ENCODE results near the gene MYO1E. TPM values are rescaled to one million over a fixed set of nuclear protein-coding genes. Genes with fewer than 3 reads are reported as not detected.

Gene MYO1E
- total and polyA plus RNA-seq, 7 donors, result 20.6 to 92.2 (median 32.1) TPM

DNA sequence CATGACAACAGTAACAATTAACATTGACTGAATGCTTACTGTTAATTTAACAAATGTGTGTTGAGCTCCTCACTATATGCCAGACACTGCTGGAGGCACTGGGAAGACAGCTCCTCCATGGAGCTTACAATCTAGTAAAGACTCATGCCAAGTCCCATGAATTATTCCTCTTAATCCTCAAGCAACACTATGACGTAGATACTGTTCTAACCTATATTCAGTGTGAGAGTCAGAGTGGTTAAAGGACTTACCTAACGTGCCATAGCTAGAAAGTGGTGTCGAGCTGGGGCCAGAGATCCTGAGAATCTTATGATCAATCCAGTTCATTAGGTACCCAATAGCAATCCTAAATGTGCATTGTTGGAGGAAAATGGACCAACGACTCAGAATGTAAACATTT, 43.6 kb downstream of the MYO1E start:
- no peak overlapping the region for H3K27ac ChIP-seq
- DNase-seq, result no peak
- intact Hi-C loops (cut with DNase I), result no loop called here
- 76 to 88% methylated on average over 4 of the region's 4 CpGs for WGBS, 2 donors
- TF ChIP-seq, protein P1, sequence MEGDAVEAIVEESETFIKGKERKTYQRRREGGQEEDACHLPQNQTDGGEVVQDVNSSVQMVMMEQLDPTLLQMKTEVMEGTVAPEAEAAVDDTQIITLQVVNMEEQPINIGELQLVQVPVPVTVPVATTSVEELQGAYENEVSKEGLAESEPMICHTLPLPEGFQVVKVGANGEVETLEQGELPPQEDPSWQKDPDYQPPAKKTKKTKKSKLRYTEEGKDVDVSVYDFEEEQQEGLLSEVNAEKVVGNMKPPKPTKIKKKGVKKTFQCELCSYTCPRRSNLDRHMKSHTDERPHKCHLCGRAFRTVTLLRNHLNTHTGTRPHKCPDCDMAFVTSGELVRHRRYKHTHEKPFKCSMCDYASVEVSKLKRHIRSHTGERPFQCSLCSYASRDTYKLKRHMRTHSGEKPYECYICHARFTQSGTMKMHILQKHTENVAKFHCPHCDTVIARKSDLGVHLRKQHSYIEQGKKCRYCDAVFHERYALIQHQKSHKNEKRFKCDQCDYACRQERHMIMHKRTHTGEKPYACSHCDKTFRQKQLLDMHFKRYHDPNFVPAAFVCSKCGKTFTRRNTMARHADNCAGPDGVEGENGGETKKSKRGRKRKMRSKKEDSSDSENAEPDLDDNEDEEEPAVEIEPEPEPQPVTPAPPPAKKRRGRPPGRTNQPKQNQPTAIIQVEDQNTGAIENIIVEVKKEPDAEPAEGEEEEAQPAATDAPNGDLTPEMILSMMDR (IDR thresholded peaks at IDR 0.05), result no peak
- no peak for TF ChIP-seq POLR2AphosphoS5 (IDR thresholded peaks at IDR 0.05)
- TF ChIP-seq POLR2A (IDR thresholded peaks at IDR 0.05), result no peak
- TF ChIP-seq EP300 (IDR thresholded peaks at IDR 0.05), result no peak
- no peak overlapping the region for H3K4me3 ChIP-seq
- H3K27me3 ChIP-seq, result no peaks in the 10 kb centered on the region
- H3K4me1 ChIP-seq, result peaks cover 0 to 23% (median 19%) of the 10 kb centered on the region in 4 donors
- H3K36me3 ChIP-seq, result no peaks in the 10 kb centered on the region
- no peaks in the 10 kb centered on the region for H3K9me3 ChIP-seq

DNA sequence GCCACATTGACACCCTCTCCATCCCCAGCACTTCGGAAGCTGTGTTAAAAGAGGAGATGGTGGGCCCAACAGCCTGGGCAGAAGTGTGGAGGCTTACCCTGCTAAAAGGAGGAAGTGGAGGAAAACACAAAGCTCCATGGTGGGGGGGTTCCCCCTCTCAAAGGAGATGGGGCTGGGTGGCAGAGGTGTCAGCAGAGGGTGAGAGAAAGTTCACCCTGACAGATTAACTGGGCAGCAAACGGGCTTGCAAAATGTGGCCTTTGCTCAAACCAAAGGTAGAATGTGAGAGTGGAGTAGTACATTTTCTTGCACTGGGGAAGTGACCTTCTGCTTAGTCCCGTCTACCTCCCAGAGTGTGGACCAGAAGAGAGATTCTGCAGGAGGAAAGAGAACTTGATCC, 44.7 kb downstream of the MYO1E start:
- peaks cover 0 to 23% (median 19%) of the 10 kb centered on the region in 4 donors for H3K4me1 ChIP-seq
- WGBS, 2 donors, result 58 to 76% methylated on average over 3 of the region's 3 CpGs
- no peaks in the 10 kb centered on the region for H3K27me3 ChIP-seq
- no peak overlapping the region for H3K27ac ChIP-seq
- H3K4me3 ChIP-seq, result no peak overlapping the region
- H3K36me3 ChIP-seq, result no peaks in the 10 kb centered on the region
- no peaks in the 10 kb centered on the region for H3K9me3 ChIP-seq
- no peak for TF ChIP-seq POLR2A (IDR thresholded peaks at IDR 0.05)
- TF ChIP-seq EP300 (IDR thresholded peaks at IDR 0.05), result no peak
- no peak for TF ChIP-seq POLR2AphosphoS5 (IDR thresholded peaks at IDR 0.05)
- TF ChIP-seq, protein P1 (IDR thresholded peaks at IDR 0.05), result no peak
- intact Hi-C loops (cut with DNase I), result no loop called here
- DNase-seq, result no peak

GRCh38 chr15:59326856-59327255, 45.8 kb downstream of the MYO1E start:
- intact Hi-C loops (cut with DNase I), result no loop called here
- H3K27ac ChIP-seq, result no peak overlapping the region
- TF ChIP-seq EP300 (IDR thresholded peaks at IDR 0.05) (no peak), POLR2A (IDR thresholded peaks at IDR 0.05) (no peak), POLR2AphosphoS5 (IDR thresholded peaks at IDR 0.05) (no peak)
- TF ChIP-seq, protein P1 (IDR thresholded peaks at IDR 0.05), result no peak
- no peak for DNase-seq
- H3K27me3 ChIP-seq, result no peaks in the 10 kb centered on the region
- no peaks in the 10 kb centered on the region for H3K9me3 ChIP-seq
- WGBS, 2 donors, result 59 to 72% methylated on average over 6 of the region's 6 CpGs
- H3K4me3 ChIP-seq, result no peak overlapping the region
- no peaks in the 10 kb centered on the region for H3K36me3 ChIP-seq
- peaks cover 0 to 23% (median 19%) of the 10 kb centered on the region in 4 donors for H3K4me1 ChIP-seq

GRCh38 chr15:59322056-59322759, 50.5 kb downstream of the MYO1E start:
- no peak for DNase-seq
- intact Hi-C loops (cut with DNase I), result no loop called here
- Histone ChIP-seq H3K9me3 (no peaks in the 10 kb centered on the region), H3K4me1 (peaks cover 0 to 1% (median 0%) of the 10 kb centered on the region in 4 donors), H3K27ac (no peak overlapping the region), H3K27me3 (no peaks in the 10 kb centered on the region), H3K4me3 (no peak overlapping the region), H3K36me3 (no peaks in the 10 kb centered on the region)
- WGBS, 2 donors, result 91 to 98% methylated on average over 2 of the region's 2 CpGs
- no peak for TF ChIP-seq POLR2A (IDR thresholded peaks at IDR 0.05)
- TF ChIP-seq, protein P1 (IDR thresholded peaks at IDR 0.05), result no peak
- no peak for TF ChIP-seq EP300 (IDR thresholded peaks at IDR 0.05)
- TF ChIP-seq POLR2AphosphoS5 (IDR thresholded peaks at IDR 0.05), result no peak

Measured in sigmoid colon (tissue), 7 donors.